TTC549 (cell line): ENCODE measurements around the gene RASSF5.

Experiments
- FAIRE-seq: peaks from 2 replicates; lab custom pipeline; 2012; peaks lifted over from hg19 to GRCh38; lab: Jason Lieb, UNC

Gene RASSF5

GRCh38 chr1:206547104-206547503 lies 39.8 kb downstream of the RASSF5 start:
- FAIRE-seq = no peak

GRCh38 chr1:206550446-206550845 lies 43.1 kb downstream of the RASSF5 start:
- FAIRE-seq = no peak

GRCh38 chr1:206551296-206551985 lies 44.1 kb downstream of the RASSF5 start:
- FAIRE-seq = no peak

- no peak for FAIRE-seq
Observed at GRCh38 chr1:206551986-206552326, 44.6 kb downstream of the RASSF5 start.

GRCh38 chr1:206554211-206554610 lies 46.9 kb downstream of the RASSF5 start:
- FAIRE-seq = no peak

- FAIRE-seq = no peak
Observed at GRCh38 chr1:206554701-206555472, 47.6 kb downstream of the RASSF5 start.

GRCh38 chr1:206555473-206555935 lies 48.2 kb downstream of the RASSF5 start:
- no peak for FAIRE-seq

GRCh38 chr1:206556047-206556749 lies 48.9 kb downstream of the RASSF5 start:
- no peak for FAIRE-seq

GRCh38 chr1:206556750-206557635 lies 49.7 kb downstream of the RASSF5 start:
- no peak for FAIRE-seq

GRCh38 chr1:206557636-206558473 lies 50.5 kb downstream of the RASSF5 start:
- no peak for FAIRE-seq

- no peak for FAIRE-seq
Observed at GRCh38 chr1:206558794-206559671, 51.7 kb downstream of the RASSF5 start.

GRCh38 chr1:206559672-206559995 lies 52.3 kb downstream of the RASSF5 start:
- no peak for FAIRE-seq

- no peak for FAIRE-seq
Observed at GRCh38 chr1:206560007-206560716, 52.8 kb downstream of the RASSF5 start.

- no peak for FAIRE-seq
Observed at GRCh38 chr1:206563367-206564207, 56.3 kb downstream of the RASSF5 start.

GRCh38 chr1:206565995-206566394 lies 58.7 kb downstream of the RASSF5 start:
- FAIRE-seq = no peak

- no peak for FAIRE-seq
Observed at GRCh38 chr1:206566999-206567398, 59.7 kb downstream of the RASSF5 start.

- no peak for FAIRE-seq
Observed at GRCh38 chr1:206568256-206568655, 60.9 kb downstream of the RASSF5 start.

- FAIRE-seq = no peak
Observed at GRCh38 chr1:206568779-206569352, 61.5 kb downstream of the RASSF5 start.
